Activated naive CD4-positive, alpha-beta T cell (primary cell): Measurements from ENCODE around the gene THOC6.
"Not testable (repeated sequence)": the region's sequence is repeated elsewhere in the genome, so short reads cannot be mapped to it uniquely, and the experiment has no call there.

Source experiments
- DNase-seq, 4 experiments: peaks; one replicate each; lab custom pipeline; 2025; lab: John Stamatoyannopoulos, UW

The THOC6 gene

DNA sequence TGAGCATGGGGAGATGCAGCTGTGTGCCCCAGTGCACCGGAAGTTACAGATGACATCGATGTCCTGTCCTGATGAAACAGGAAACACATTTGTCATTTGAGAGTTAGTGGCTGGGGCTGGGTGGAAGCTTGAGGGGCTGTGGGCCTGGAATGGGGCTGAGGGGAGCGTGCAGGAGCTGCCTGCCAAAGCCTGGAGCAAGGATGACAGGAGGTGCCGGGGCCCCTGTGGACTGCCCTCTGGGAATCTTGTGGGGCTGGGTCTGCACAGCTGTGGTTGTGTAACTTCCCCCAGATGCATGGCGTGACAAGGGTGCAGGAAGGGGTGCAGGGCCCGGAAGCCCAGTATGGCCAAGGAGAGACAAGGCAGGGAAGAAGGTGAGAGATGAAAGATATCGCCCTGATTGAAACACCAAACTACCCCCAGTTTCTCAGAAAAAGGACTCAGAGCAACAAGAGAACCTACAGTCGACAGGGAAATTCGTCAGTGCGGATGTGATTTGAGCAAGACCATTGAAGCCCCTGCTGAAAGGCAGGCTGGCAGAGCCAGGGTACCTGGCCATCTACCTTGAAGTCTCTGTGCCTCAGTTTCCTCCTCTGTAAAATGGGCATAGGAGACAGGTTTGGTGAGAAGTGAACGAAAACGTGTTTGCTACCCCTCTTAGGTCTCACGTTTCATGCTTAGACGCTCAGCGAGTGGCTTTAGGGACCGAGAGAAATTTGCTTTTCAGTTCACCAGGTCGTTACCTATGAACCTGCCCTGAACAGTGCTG, 31.3 kb downstream of the THOC6 start:
- no peak for DNase-seq

DNA sequence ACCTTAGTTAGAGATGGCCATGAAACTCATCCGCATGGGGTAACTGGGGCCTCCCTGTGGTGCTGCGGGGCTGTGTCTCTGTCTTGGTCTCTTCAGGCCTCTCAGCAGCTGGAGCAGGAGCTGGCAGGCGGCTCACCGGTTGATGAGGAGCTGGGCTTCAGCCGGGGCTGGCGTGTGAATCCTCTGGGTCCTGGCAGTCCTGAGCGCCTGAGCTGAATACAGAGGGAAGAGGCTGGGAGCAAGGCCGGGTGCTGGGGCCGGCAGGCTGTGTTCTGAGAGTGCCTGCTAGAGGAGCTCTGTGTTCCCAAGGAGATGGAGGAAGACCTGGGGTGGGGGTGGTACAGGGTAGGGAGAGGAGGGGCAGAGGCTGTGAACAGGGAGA, 31.9 kb downstream of the THOC6 start:
- DNase-seq = not testable (repeated sequence)

DNA sequence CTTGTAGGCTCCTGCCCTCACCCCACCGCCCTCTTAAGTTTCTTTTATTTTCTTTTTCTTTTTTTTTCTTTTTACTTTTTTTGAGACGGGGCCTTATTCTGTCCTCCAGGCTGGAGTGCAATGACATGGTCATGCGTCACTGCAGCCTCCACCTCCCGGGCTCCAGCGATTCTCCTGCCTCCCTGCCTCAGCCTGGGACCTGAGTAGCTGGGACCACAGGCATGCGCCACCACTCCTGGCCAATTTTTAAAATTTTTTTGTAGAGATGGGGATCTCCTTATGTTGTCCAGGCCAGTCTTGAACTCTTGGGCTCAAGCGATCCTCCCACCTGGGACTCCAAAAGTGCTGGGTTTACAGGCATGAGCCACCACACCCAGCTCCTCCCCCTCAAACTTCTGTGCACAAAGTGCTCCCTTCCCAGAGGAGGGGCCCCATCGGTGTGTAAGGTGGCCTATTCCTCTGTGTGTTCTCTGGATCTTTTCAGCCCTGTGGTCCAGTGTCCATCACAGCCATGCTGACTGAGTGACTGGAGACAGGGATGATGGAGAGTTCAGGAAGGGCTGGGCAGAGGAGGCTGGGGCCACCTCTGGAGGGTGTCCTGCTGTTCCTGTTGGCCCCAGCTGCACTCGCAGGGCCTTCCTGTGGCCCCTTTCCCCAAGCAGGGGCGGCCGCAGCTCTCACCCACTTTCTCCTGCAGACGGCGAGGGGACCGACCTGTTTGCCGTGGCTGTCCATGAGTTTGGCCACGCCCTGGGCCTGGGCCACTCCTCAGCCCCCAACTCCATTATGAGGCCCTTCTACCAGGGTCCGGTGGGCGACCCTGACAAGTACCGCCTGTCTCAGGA, 32.7 kb downstream of the THOC6 start:
- DNase-seq = no peak

GRCh38 chr16:3057181-3058138, 33.6 kb downstream of the THOC6 start:
- DNase-seq = no peak

- DNase-seq = peak in 1 of 4 experiments; percentile 43
These were observed 34.5 kb downstream of the THOC6 start for GRCh38 chr16:3058139-3059030.

GRCh38 chr16:3059041-3059722, 35.3 kb downstream of the THOC6 start:
- DNase-seq = peak; percentile 64 to 86 (median 72)

DNA sequence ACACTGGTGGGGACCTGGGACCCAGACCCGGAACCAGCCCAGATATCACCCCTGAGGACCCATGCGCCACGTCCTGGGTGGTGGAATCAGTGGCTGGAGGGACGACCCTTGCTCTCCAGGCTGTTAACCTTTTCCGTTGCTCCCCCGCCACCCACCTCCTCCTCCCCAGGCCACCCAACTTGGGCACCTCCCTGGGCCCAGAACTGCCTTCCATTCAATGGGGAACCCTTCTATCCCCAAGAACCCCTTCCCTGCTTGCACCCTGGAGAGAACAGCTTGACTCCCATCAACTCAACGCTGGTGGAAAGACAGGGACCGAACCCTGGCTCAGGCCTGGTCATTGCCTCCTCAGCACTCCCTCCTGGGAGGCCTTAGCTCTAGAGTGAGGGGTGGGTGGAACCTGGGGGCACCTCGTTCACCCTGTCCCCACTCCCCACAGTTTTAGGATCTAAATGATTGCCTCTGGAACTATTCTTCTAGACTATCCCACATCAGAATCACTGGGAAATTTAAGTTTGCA, 35.9 kb downstream of the THOC6 start:
- no peak for DNase-seq

DNA sequence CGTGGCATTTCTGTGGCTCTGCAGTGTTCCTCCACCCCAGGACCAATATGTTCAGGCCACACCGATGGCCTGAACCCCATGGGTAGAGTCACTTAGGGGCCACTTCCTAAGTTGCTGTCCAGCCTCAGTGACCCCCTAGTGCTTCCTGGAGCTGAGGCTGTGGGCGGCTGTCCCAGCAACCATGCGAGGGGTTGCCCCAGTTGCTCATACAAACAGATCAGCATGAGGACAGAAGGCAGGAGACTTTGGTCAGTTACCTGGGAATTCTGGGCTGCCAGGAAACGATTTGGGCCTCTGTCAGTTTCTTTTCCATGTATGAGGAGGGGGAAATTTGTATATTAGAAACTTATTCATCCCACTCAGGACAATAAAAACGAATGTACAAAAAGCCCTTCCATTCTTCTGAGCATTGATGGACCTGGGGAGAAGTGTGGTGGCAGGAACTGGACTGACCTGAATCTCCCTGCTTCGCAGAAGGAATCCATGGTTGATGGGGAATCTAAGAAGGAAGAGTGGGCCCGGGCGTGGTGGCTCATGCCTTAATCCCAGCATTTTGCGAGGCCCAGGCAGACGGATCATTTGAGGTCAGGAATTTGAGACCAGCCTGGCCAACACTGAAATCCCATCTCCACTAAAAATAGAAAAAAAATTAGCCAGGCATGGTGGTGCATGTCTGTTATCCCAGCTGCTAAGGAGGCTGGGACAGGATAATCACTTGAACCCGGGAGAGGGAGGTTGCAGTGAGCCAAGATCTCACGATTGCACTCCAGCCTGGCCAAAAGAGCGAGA, 36.7 kb downstream of the THOC6 start:
- no peak for DNase-seq

- no peak for DNase-seq
These were observed 38.7 kb downstream of the THOC6 start for GRCh38 chr16:3062553-3062952.

DNA sequence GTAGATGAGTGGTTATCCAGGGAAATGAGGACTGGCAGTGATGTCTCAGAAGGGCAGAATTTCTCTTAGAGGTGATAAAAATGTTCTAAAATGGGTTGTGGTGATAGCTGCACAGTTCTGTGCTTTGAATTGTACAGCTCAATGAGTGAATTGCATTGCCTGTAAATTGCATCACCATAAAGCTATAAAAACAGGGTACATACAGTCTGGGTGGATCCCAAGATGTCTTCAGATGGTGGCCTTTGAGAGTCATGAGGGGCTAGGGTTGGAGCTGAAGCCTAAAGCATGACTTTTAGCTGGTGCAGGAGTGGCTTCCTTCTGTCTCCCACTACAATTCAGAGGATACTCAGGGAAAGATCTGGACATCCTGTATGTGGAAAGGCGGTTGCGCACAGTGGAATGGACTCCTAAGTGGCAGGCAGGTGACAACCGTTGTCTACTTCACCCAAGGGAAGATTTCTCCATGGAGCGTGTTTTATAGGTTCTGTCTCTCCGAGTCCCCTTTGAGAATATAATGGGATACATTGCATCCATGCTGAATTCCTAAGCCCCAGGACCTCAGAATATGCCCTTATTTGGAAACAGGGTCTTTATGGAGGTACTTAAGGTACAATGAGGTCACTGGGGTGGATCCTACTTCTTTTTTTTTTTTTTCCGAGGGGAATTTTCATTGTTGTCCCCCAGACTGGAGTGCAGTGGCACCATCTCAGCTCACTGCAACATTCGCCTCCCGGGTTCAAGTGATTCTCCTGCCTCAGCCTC, 40.0 kb downstream of the THOC6 start:
- no peak for DNase-seq

- DNase-seq = peak in 2 of 4 experiments; percentile 42 to 47
These were observed 41.4 kb downstream of the THOC6 start, which contains the start of gene IL32 for GRCh38 chr16:3065069-3065741. Gene IL32, plus strand, starts transcription at chr16:3065640. Its CDS starts 172 bp downstream, at chr16:3065812.

DNA sequence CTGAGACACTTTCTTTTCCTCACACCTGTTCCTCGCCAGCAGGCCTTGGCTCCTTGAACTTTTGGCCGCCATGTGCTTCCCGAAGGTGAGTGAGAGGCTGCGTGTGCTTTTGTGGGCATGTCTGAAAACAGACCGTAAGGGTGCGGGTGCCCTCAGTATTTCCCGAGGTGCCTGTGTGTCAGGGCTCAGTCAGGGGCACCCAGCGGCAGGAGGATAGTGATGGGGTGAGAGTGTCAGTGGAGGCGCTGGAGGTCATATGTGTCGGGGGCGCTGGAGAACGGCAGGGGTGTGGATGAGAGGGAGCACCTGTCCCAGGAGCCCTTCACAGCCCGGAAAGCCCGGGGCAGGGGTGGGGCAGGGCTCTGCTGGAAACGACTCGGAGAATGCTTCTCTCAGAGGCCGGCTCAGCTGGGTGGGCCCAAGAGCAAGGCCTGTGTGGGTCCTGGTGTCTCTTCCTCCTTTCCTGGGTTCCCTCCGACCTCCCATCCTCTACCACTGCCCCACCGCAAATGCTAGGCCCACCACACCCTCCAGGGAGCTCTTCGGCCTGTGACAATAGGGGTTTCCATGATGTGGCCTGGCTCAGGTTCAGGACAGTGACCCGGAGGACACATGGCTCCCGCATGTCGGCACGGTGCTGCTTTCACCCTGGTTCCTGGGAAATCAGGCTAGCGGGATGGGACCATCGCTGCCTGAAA, 42.1 kb downstream of the THOC6 start:
- peak in 1 of 4 experiments; percentile 44 for DNase-seq

DNA sequence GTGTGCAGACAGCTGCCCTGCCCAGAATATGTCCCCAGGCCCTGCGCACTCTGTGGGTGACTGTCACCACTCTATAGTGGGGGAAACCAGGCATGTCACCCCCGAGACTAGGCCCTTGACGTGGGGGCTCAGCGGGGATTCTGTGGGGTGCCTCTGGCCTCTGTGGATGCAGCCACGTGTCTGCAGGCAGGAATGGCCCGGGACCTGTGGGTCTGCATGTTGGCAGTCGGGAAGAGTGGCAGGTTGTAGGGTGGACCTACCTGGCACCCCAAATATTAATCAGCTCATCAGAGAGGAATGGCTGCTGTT, 42.6 kb downstream of the THOC6 start:
- DNase-seq = no peak

DNA sequence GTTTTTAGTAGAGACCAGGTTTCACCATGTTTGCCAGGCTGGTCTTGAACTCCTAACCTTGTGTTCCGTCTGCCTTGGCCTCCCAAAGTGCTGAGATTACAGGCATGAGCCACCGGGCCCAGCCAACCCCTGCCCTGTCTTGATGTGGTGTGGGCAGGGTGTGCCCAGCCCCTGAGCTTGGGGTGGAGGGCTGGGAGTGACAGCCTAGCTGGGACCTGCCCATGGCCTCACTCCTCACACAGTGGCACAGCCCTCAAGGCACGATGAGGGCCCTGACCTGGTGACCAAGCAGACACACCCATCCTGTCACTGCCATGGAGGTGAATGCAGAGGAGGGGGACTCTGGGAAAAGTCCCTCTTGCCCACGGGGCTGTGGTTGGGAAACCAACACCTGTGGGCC, 44.7 kb downstream of the THOC6 start:
- no peak for DNase-seq

DNA sequence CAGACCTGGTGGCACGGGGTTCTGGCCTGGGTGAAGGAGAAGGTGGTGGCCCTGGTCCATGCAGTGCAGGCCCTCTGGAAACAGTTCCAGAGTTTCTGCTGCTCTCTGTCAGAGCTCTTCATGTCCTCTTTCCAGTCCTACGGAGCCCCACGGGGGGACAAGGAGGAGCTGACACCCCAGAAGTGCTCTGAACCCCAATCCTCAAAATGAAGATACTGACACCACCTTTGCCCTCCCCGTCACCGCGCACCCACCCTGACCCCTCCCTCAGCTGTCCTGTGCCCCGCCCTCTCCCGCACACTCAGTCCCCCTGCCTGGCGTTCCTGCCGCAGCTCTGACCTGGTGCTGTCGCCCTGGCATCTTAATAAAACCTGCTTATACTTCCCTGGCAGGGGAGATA, 45.3 kb downstream of the THOC6 start:
- DNase-seq = not testable (repeated sequence)

GRCh38 chr16:3070608-3071111, 46.8 kb downstream of the THOC6 start:
- no peak for DNase-seq

DNA sequence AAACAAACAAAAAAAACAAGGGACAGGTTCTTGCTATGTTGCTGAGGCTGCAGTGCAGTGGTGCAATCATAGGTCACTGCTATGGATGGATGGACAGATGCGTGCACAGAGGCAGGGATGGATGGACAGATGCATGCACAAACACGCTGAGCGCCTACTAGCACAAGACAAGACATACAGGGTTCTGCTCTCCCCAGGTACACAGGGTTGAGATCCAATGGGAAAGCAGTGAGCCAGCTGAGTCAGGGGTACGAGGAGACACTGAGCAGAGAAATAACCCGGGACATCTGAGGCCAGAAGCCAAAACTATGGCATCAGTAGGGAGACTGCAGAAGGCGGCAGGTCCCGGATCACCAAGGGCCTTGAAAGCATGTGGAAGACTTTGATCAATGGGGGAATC, 47.8 kb downstream of the THOC6 start:
- DNase-seq = no peak
